ENCODE results near the gene CLEC5A.

- TF ChIP-seq CTCF (IDR thresholded peaks at IDR 0.05; ENCODE audit: insufficient read depth, low read depth, low read length) (no peak), EZH2 (IDR thresholded peaks at IDR 0.05; ENCODE audit: insufficient read depth, low read length) (no peak)
These were observed 18.0 kb downstream of the CLEC5A start for GRCh38 chr7:141928845-141929195.

Data from astrocyte (in vitro differentiated cells and primary cell).